GM18951 (cell line): ENCODE data around the gene TOMT.
"Not testable (repeated sequence)": the region's sequence is repeated elsewhere in the genome, so short reads cannot be mapped to it uniquely, and the experiment has no call there.

Experiments used
- POLR2A ChIP-seq: IDR thresholded peaks from 4 replicates; pipeline ENCODE4 v1.6.1; 2011; ENCODE audit warnings: mild to moderate bottlenecking; ENCODE audit not compliant: insufficient read length, insufficient read depth; ENCODE audit errors: extremely low read depth
- in situ Hi-C: fragments of 300-500 bp; cut with MboI; formaldehyde crosslinking; loops from one replicate; pipeline ENCODE4 v1.12.0; 2022; ENCODE audit warnings: low sequenced_read_pairs, mixed read lengths, inconsistent platforms; ENCODE audit not compliant: unreplicated experiment

The TOMT gene

GRCh38 chr11:72123117-72123653 is 17.5 kb downstream of the TOMT start:
- no peak for TF ChIP-seq POLR2A
- in situ Hi-C loops = no loop called here

- TF ChIP-seq POLR2A = no peak
- in situ Hi-C loops = no loop called here
Measured at GRCh38 chr11:72124046-72124445, 18.3 kb downstream of the TOMT start.

DNA sequence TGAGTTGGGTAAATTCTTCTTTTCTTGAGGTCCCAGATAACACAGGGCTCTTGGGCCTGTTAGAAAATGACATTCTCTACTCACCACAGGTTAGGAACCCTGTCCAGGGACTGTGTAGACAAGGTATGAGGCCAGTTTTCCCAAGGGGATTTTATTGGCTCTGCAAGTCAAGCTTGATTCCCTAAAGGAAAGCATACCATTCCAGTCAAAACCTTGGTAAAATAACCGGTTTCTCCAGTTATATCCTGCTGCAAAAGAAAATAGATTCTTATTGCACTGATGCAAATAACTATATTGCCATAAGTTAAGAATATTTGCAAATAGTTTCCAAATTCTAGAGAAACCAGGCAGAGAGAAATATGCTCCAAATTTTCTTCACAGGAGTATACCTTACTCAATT is 20.2 kb downstream of the TOMT start:
- in situ Hi-C loops = no loop called here
- no peak for TF ChIP-seq POLR2A

DNA sequence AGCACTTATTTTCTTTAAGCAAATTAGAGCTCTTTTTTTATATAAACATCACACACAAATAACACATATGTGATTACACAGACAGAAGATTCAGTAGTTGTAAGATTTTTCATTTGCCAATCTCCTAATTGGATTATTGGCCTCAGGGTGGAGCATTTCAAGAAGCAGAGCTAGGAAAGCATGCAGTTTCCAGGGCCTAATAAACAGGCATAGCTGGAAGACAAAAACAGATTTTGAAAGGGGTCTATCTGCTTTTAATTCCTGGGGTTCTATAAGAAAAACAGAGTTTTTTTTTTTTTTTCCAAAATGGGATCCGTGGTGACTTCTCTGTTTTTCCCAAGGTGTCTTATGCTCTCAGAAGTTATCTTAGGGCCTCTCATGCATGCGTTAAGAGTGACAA is 22.2 kb downstream of the TOMT start:
- no peak for TF ChIP-seq POLR2A
- in situ Hi-C loops = no loop called here

DNA sequence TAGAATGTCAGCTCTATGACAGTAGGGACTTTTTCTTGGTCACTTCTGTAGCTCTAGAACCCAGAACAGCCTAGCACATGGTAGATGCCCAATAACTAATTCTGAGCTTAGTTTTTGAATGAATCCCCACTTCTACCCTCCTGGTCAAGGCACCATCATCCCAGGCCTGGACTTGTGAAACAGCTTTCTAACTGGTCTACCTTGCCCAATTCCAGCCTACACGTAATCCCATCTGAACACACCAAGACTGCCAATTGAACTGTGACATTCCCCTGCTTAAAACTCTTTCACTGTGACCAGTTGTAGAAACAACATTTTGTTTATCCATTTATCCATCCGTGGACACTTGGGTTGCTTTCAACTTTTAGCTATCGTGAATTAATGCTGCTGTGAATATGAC is 23.7 kb downstream of the TOMT start:
- in situ Hi-C loops = no loop called here
- TF ChIP-seq POLR2A = no peak

GRCh38 chr11:72132646-72133045 is 26.9 kb downstream of the TOMT start:
- no peak for TF ChIP-seq POLR2A
- in situ Hi-C loops = no loop called here

- in situ Hi-C loops = not testable (repeated sequence)
Measured at GRCh38 chr11:72135473-72135872, 29.7 kb downstream of the TOMT start, which contains the start of gene FOLR3. Gene FOLR3, plus strand, starts transcription at chr11:72135725. Its CDS starts 228 bp downstream, at chr11:72135953.

- TF ChIP-seq POLR2A = no peak
- in situ Hi-C loops = no loop called here
Measured at GRCh38 chr11:72135891-72136683, 30.4 kb downstream of the TOMT start.

DNA sequence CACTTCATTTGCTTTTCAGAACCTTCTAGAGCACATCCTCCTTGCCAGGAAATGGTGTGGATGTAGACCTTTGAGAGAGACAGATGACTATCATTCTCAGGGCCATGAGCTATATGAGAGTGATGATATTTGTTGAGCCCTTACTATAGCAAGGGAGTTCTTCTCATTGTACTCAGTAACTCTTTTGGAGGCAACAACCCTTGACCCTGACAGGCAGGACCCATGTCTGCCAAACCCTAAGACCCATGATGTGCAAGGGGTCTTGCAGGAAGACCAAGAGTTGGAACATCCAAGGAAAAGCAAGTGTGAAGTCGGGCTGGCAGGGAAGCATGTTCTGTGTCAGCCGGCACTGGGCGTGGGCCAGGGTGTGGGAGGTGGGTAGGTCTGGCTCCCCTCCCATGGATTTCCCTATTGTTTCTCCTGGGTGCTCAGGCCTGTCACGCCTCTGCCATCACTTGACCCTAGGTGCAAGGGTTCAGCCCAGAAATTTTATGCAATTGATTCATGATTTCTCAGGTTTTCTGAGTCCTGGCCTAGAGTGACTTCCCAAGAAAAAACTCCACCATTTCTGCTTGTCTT is 31.0 kb downstream of the TOMT start:
- TF ChIP-seq POLR2A = no peak
- in situ Hi-C loops = no loop called here

DNA sequence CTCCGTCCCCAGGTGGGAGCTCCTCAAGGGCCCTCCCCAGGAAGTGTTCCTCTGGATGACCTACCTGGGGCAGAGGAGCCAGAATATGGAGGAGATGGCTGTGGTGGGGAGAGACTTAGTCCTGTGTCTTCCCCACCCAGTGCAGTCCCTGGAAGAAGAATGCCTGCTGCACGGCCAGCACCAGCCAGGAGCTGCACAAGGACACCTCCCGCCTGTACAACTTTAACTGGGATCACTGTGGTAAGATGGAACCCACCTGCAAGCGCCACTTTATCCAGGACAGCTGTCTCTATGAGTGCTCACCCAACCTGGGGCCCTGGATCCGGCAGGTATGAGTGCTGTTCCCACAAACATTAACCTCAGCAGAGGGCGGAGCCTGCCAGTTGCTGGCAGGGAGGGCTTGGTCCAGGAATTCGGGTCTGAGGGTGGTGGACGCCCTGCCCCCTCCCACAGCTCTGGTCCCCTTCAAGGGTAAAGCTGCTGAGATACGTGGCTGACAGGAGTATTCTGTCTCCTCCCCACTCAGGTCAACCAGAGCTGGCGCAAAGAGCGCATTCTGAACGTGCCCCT is 33.2 kb downstream of the TOMT start:
- TF ChIP-seq POLR2A = no peak
- in situ Hi-C loops = no loop called here

- in situ Hi-C loops = no loop called here
- no peak for TF ChIP-seq POLR2A
Measured at GRCh38 chr11:72139500-72139899, 33.8 kb downstream of the TOMT start.

DNA sequence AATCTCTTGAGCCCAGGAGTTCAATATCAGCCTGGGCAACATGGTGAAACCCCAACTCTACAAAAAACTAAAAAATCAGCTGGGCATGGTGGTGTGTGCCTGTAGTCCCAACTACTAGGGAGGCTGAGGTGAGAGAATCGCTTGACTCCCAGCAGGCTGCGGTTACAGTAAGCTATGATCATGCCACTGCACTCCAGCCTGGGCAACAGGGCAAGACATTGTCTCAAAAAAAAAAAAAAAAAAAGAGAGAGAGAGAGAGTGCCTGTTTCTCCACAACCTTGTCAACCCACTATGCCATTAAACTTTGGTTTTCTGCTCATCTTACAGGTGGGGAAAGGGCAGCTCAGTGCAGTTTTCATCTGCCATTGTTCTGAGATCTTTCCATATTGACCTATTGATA is 34.9 kb downstream of the TOMT start:
- no peak for TF ChIP-seq POLR2A
- in situ Hi-C loops = no loop called here

- TF ChIP-seq POLR2A = no peak
- in situ Hi-C loops = no loop called here
Measured at GRCh38 chr11:72141066-72141465, 35.3 kb downstream of the TOMT start.

- in situ Hi-C loops = not testable (repeated sequence)
Measured at GRCh38 chr11:72142086-72142485, 36.4 kb downstream of the TOMT start.

DNA sequence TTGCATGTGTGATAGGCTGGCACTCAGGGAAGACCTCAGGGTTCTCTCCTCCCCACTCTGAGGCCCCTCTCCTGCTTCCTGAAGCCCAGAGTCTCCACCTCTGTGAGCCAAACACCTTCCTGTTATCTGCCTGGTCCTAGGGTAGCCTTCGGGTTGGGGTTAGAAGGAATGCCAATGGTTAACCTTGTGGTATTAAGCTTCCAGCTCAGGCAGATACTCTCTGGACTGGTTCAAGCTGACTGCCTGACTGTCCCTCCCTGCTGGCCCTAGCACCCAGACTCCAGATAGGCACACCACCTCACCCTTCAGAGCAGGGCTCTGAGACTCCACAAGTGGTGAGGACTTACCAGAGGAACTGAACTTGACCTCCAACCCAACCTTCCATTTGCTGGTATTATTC is 36.8 kb downstream of the TOMT start:
- in situ Hi-C loops = not testable (repeated sequence)
